H7 (cell line): ENCODE data around the gene KLHDC4. TPM values are rescaled to one million over a fixed set of nuclear protein-coding genes. Genes with fewer than 3 reads are reported as not detected.
A peak's percentile ranks its signal among the peaks of the same experiment; 100 is the strongest.

Experiments
- DNase-seq: peaks from one replicate; pipeline ENCODE4 v3.0.0; 2012
- H3K27me3 ChIP-seq: 2 replicates; pipeline ENCODE4 v1.6.0; 2011; ENCODE audit warnings: mild to moderate bottlenecking, low read length; ENCODE audit not compliant: control insufficient read depth, insufficient read depth
- H3K36me3 ChIP-seq: replicated peaks from 2 replicates; pipeline ENCODE4 v1.5.1; 2011; ENCODE audit warnings: low read length; ENCODE audit not compliant: control insufficient read depth, insufficient read depth
- H3K4me3 ChIP-seq: 2 replicates; pipeline ENCODE4 v1.5.1; 2011; ENCODE audit warnings: low read depth, mild to moderate bottlenecking, control low read depth, low read length, moderate library complexity; ENCODE audit not compliant: insufficient read depth
- total RNA-seq: library from RNA; depleted of rRNA; stranded (reverse); fragments of >200 nt; shearing (Covaris generic); gene quantifications from 2 replicates; pipeline ENCODE4 v1.2.3, GENCODE V29; 2014; rRNA removed

Gene KLHDC4
- total RNA-seq, 1 experiment from 2014 or later = 32.4 TPM

GRCh38 chr16:87671221-87671620, 94.6 kb downstream of the KLHDC4 start:
- Histone ChIP-seq H3K4me3 (no peak overlapping the region), H3K36me3 (no peaks in the 10 kb centered on the region), H3K27me3 (no peaks in the 10 kb centered on the region)
- DNase-seq = no peak

- Histone ChIP-seq H3K27me3 (no peaks in the 10 kb centered on the region), H3K4me3 (no peak overlapping the region), H3K36me3 (no peaks in the 10 kb centered on the region)
- DNase-seq = no peak
Observed at GRCh38 chr16:87669672-87670071, 96.1 kb downstream of the KLHDC4 start.

- Histone ChIP-seq H3K4me3 (no peak overlapping the region), H3K27me3 (no peaks in the 10 kb centered on the region), H3K36me3 (no peaks in the 10 kb centered on the region)
- no peak for DNase-seq
Observed at GRCh38 chr16:87667946-87668345, 97.8 kb downstream of the KLHDC4 start.

- no peaks in the 10 kb centered on the region for H3K36me3 ChIP-seq
- no peak overlapping the region for H3K4me3 ChIP-seq
- H3K27me3 ChIP-seq = no peaks in the 10 kb centered on the region
- DNase-seq = no peak
Observed at GRCh38 chr16:87667443-87667842, 98.3 kb downstream of the KLHDC4 start.

DNA sequence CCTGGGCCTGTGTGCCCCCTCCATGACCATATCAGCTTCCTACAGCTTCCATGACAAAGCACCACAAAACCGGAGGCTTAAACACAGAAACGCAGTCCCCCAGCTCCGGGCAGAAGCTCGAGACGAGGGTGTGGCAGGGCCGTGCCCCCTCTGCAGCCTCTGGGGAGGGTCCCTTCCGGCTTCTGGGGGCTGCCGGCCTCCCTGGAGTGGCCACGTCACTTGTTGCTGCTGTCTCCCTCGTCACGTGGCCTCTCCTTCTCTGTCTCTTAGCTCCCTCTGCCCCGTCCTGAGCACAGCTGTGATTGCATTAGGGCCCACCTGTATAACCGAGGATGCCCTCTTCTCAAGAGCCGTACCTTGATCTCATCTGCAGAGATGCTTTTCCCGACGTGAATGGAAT, 98.9 kb downstream of the KLHDC4 start:
- H3K27me3 ChIP-seq = no peaks in the 10 kb centered on the region
- no peaks in the 10 kb centered on the region for H3K36me3 ChIP-seq
- no peak overlapping the region for H3K4me3 ChIP-seq
- DNase-seq = no peak

DNA sequence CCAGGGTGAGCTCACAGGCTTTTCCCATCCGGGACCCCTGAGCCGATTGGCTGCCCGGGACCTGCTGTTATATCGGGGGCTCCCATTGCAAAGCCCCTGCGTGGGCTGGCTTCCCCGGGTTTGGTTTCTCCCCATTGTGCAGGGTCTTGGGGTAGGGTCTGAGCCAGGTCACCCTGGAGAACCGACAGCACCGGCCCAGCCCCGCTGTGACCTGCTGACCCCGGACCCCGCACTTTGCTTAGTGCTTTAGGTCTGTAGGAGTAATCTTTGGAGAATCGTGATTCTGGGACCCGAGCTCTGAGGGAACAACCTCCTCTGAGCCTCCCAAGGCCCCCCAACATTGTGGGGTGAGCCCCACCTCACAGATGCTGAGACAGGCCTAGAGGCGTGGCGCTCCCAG, 100.6 kb downstream of the KLHDC4 start:
- Histone ChIP-seq H3K4me3 (no peak overlapping the region), H3K27me3 (no peaks in the 10 kb centered on the region), H3K36me3 (no peaks in the 10 kb centered on the region)
- DNase-seq = no peak

DNA sequence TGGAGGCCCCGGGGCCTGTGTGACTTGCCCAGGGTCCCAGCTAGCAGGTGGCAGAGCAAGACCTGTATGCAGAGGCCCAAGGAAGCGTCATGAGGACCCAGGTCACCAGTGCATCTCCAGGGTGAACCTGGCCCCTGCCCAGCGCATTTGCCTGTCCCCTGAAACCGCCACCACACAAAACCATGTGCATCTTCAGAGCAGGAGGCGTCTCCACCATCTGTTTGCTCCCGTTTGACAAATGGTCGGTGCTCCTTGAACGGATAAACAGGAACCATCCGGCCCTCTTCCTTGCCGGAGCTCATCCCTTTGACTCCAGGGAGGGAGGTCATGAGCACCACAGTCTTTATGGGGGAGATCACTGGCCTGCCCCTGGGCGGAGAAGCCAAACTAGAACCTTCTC, 101.0 kb downstream of the KLHDC4 start:
- Histone ChIP-seq H3K36me3 (no peaks in the 10 kb centered on the region), H3K4me3 (no peak overlapping the region), H3K27me3 (no peaks in the 10 kb centered on the region)
- DNase-seq = no peak

- peak; percentile 84 for DNase-seq
Observed at GRCh38 chr16:87662254-87663204, 103.3 kb downstream of the KLHDC4 start.

DNA sequence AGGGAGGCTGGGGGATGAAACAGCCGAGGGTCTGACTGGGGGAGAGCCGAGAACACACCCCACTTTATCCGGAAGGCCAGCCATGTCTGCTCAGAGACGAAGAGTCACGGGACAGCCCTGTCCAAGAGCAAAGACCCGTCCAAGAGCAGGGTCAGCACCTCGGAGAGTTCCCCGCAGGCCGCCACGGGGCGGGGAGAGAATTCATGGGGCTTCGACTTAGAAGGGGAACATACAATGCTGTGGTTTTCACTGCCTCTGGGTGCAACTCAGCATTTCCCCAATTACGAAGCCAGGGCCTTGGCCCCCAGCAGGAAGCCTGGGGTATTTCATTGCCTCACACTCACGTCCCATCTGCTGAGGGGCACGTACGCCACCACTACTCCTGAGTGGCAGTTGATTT, 104.2 kb downstream of the KLHDC4 start:
- Histone ChIP-seq H3K4me3 (no peak overlapping the region), H3K36me3 (no peaks in the 10 kb centered on the region), H3K27me3 (no peaks in the 10 kb centered on the region)
- peak; percentile 94 for DNase-seq

More at GRCh38 chr16:87662254-87663204, 103.3 kb downstream of the KLHDC4 start:
- Histone ChIP-seq H3K27me3 (no peaks in the 10 kb centered on the region), H3K36me3 (no peaks in the 10 kb centered on the region), H3K4me3 (no peak overlapping the region)

DNA sequence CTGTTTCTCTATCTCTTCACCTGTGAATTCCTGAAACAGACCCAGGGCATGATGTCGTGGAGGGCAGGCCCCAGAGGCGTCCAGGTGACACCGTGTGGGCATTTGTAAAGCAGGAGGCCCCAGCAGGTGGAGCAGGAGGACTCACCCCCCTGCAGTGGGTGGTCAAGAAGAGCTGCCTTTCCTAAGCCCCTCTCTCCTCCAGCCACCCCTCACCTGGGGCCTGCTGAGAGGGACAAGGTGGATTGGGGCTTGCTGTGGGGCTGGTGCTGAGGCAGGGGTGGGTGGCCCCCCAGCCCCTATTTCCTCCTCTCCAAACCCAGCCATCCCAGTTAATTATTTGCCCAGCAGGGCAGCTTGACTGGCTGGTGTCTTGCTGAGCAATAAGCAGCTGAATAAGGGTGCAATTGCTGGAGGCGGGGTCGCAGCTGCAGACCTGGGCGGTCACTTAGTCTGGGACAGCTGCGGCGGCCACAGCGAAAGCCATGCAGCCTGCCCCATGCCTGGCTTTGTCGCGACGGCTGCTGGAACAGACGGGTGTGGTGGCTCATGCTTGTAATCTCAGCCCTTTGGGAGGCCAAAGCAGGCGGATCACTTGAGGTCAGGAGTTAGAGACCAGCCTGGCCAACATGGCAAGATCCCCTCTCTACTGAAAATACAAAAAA, 107.1 kb downstream of the KLHDC4 start:
- Histone ChIP-seq H3K36me3 (no peaks in the 10 kb centered on the region), H3K4me3 (no peak overlapping the region), H3K27me3 (no peaks in the 10 kb centered on the region)
- no peak for DNase-seq

Other genes starting within 250 kb of the KLHDC4 start
- 24.0 and 25.6 TPM in 2 replicates for gene JPH3, start 163.5 kb downstream of the KLHDC4 start, total RNA-seq
- gene SLC7A5, start 103.5 kb upstream of the KLHDC4 start, total RNA-seq = 91.6 and 188 TPM in 2 replicates
- not detected in 2 replicates for gene CA5A, start 170.5 kb upstream of the KLHDC4 start, total RNA-seq
- gene BANP, start 185.4 kb upstream of the KLHDC4 start, total RNA-seq = 37.3 and 39.3 TPM in 2 replicates